Gastrocnemius medialis (tissue), 4 donors: Measurements from ENCODE around the gene PCYT2. TPM values are rescaled to one million over a fixed set of nuclear protein-coding genes. Genes with fewer than 3 reads are reported as not detected.

Experiments used
- ATAC-seq, 2 donors: fragments of 150-250 bp; one replicate each; pipeline ENCODE4 v1.9.1; 2016
- DNase-seq, 2 donors: peaks; one replicate each; pipeline ENCODE4 v3.0.0-alpha.2; 2019
- H3K27ac ChIP-seq, 4 donors: fragments of 200-600 bp; sonication (generic); 1 replicate in 1 of 4; 2 replicates in 3 of 4; pipeline ENCODE4 v1.5.1; 2016 to 2018; ENCODE audit warnings: mild to moderate bottlenecking in 2 of 4, moderate library complexity in 1 of 4
- H3K27me3 ChIP-seq, 3 donors: fragments of 200-600 bp; sonication (generic) in 2 of 3; 1 replicate in 1 of 3; 2 replicates in 2 of 3; pipeline versions ENCODE4 v1.5.1 to v1.6.0; 2016 to 2019; ENCODE audit warnings: mild to moderate bottlenecking in 1 of 3, moderate library complexity in 1 of 3
- H3K36me3 ChIP-seq, 2 donors: fragments of 200-600 bp; sonication (generic) in 1 of 2; one replicate each; pipeline ENCODE4 v1.5.1; 2017 to 2018
- H3K4me1 ChIP-seq, 2 donors: fragments of 200-600 bp; sonication (generic) in 1 of 2; one replicate each; pipeline ENCODE4 v1.5.1; 2016 to 2017; ENCODE audit warnings: mild to moderate bottlenecking in 2 of 2
- H3K4me3 ChIP-seq, 4 donors: fragments of 200-600 bp; sonication (generic) in 3 of 4; 1 replicate in 1 of 4; 2 replicates in 3 of 4; pipeline ENCODE4 v1.5.1; 2016 to 2019; ENCODE audit warnings: mild to moderate bottlenecking in 2 of 4
- H3K9me3 ChIP-seq, 3 donors: fragments of 200-600 bp; sonication (generic) in 2 of 3; 1 replicate in 1 of 3; 2 replicates in 2 of 3; pipeline ENCODE4 v1.5.1; 2016 to 2019
- POLR2A ChIP-seq, 2 donors: fragments of 450-650 bp; IDR thresholded peaks; one replicate each; pipeline ENCODE4 v1.6.1; 2017; ENCODE audit warnings: antibody characterized with exemption in 2 of 2, mild to moderate bottlenecking in 2 of 2, moderate library complexity in 2 of 2
- in situ Hi-C, 4 donors: fragments of 200-750 bp; cut with MboI; loops; one replicate each; pipeline versions ENCODE4 v1.15.0 to v1.8.0; 2017; ENCODE audit warnings: low sequenced_read_pairs in 4 of 4
- intact Hi-C: fragments of 100-400 bp; cut with DNase I; formaldehyde crosslinking; loops from one replicate; pipeline ENCODE4 v1.15.1; 2023; ENCODE audit warnings: low total_unique reads
- total RNA-seq, 4 donors: library from RNA; depleted of rRNA; stranded (reverse); fragments of >200 nt; gene quantifications; one replicate each; pipeline versions ENCODE4 v1.1.0 to v1.2.3, GENCODE V29; 2016
- TF ChIP-seq, protein P1 (sequence below), 5 experiments: fragments of 450-650 bp in 3 of 5; fragments of 200-600 bp in 2 of 5; sonication (generic) in 2 of 5; IDR thresholded peaks in 4 of 5; conservative IDR thresholded peaks in 1 of 5; 1 replicate in 4 of 5; 2 replicates in 1 of 5; pipeline ENCODE4 v1.5.1; 2016 to 2019; ENCODE audit warnings: antibody characterized with exemption in 5 of 5, mild to moderate bottlenecking in 3 of 5, moderate library complexity in 3 of 5

PCYT2 gene
- total RNA-seq, 4 donors from 2014 or later, result 22.6 to 44.8 (median 37.1) TPM

DNA sequence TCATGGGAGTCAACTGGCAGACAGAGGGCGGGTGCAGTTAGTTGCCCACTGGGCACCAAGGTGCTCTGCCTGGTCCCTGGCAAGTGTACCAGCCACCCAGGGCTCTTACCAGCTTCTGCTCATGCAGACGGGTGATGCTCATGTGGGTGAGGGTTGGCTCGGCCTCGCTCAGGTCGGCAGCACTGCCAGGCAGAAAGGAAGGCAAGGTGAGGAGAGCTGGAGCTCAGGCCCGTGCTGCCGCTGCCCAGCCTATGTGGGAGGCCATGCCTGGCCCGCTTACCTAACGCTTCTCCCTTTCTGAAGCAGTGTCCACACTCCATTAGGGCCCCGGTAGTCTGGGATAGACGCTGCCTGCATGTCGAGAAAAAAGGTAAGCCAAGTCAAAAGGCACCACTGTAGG lies 4.1 kb upstream of the PCYT2 start:
- in situ Hi-C loops, result no loop called here

DNA sequence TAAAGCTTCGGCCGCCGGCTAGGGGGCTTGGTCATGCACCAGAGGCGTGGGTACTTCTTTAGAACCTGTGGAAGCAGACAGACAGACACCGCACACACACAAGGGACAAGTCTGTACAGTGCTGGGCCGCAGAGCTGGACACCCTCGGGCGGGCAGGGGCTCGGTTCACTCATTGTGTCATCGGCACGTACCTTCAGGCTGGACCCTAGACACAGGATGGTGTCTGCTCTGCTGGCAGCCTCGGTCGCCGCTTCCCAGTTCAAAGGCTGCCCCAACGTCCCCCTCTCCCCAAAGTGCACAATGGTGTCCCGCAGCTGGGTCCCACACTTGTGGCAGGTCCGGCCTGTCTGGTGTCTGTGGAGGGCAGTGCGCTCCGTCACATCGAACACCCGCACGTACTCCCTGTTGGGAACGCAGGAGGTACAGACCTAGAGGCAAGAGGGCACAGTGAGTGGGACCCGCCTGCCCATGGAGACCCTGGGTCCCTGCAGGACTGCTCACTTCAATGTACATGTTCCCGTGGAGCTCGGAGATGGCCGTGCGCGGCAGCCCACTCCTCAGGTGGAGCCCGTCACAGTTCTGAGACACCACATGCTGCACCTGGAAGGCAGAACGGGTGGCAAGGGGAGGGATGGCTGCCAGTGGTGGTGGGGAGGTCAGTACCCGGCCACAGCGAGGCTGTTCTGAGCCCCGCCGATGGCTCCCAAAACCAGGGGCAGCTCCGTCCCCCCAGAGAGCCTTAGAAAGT lies 3.1 kb upstream of the PCYT2 start:
- H3K36me3 ChIP-seq, result peaks cover 0 to 38% of the 10 kb centered on the region in 2 donors
- peaks cover 31 to 37% of the 10 kb centered on the region in 2 donors for H3K4me1 ChIP-seq
- no peak overlapping the region for H3K4me3 ChIP-seq
- DNase-seq, result no peak
- H3K9me3 ChIP-seq, result no peaks in the 10 kb centered on the region
- no peaks in the 10 kb centered on the region for H3K27me3 ChIP-seq
- no peak for ATAC-seq
- intact Hi-C loops, result loop anchor here (5.0 kb wide), 1 partner anchor 82 kb away; the partner anchor contains the start of gene MCRIP1
- in situ Hi-C loops, result no loop called here
- TF ChIP-seq, protein P1, sequence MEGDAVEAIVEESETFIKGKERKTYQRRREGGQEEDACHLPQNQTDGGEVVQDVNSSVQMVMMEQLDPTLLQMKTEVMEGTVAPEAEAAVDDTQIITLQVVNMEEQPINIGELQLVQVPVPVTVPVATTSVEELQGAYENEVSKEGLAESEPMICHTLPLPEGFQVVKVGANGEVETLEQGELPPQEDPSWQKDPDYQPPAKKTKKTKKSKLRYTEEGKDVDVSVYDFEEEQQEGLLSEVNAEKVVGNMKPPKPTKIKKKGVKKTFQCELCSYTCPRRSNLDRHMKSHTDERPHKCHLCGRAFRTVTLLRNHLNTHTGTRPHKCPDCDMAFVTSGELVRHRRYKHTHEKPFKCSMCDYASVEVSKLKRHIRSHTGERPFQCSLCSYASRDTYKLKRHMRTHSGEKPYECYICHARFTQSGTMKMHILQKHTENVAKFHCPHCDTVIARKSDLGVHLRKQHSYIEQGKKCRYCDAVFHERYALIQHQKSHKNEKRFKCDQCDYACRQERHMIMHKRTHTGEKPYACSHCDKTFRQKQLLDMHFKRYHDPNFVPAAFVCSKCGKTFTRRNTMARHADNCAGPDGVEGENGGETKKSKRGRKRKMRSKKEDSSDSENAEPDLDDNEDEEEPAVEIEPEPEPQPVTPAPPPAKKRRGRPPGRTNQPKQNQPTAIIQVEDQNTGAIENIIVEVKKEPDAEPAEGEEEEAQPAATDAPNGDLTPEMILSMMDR (IDR thresholded peaks at IDR 0.05 in 4 of 5, conservative IDR thresholded peaks at IDR 0.05 in 1 of 5), result no peak
- TF ChIP-seq POLR2A (IDR thresholded peaks at IDR 0.05), result no peak
- H3K27ac ChIP-seq, result no peak overlapping the region

More for the DNA sequence above, 4.1 kb upstream of the PCYT2 start:
- H3K9me3 ChIP-seq, result no peaks in the 10 kb centered on the region
- intact Hi-C loops, result no loop called here
- TF ChIP-seq POLR2A (IDR thresholded peaks at IDR 0.05), result no peak
- TF ChIP-seq, protein P1 (IDR thresholded peaks at IDR 0.05 in 4 of 5, conservative IDR thresholded peaks at IDR 0.05 in 1 of 5), result no peak
- H3K36me3 ChIP-seq, result peaks cover 0 to 39% of the 10 kb centered on the region in 2 donors
- ATAC-seq (no peak), DNase-seq (no peak)
- no peak overlapping the region for H3K4me3 ChIP-seq
- H3K4me1 ChIP-seq, result peaks cover 34 to 42% of the 10 kb centered on the region in 2 donors
- H3K27ac ChIP-seq, result no peak overlapping the region
- H3K27me3 ChIP-seq, result no peaks in the 10 kb centered on the region

GRCh38 chr17:81913394-81914102 lies 2.3 kb upstream of the PCYT2 start:
- Histone ChIP-seq H3K36me3 (peaks cover 0 to 34% of the 10 kb centered on the region in 2 donors), H3K27me3 (no peaks in the 10 kb centered on the region), H3K4me1 (peaks cover 25 to 30% of the 10 kb centered on the region in 2 donors), H3K4me3 (no peak overlapping the region), H3K9me3 (no peaks in the 10 kb centered on the region), H3K27ac (no peak overlapping the region)
- in situ Hi-C loops, result no loop called here
- DNase-seq (no peak), ATAC-seq (no peak)
- TF ChIP-seq POLR2A (IDR thresholded peaks at IDR 0.05), result no peak
- TF ChIP-seq, protein P1 (IDR thresholded peaks at IDR 0.05 in 4 of 5, conservative IDR thresholded peaks at IDR 0.05 in 1 of 5), result no peak
- intact Hi-C loops, result loop anchor here (5.0 kb wide), 1 partner anchor 81 kb away; the partner anchor contains the start of gene MCRIP1

GRCh38 chr17:81912441-81913309 lies 1.5 kb upstream of the PCYT2 start:
- TF ChIP-seq, protein P1 (IDR thresholded peaks at IDR 0.05 in 4 of 5, conservative IDR thresholded peaks at IDR 0.05 in 1 of 5), result no peak
- TF ChIP-seq POLR2A (IDR thresholded peaks at IDR 0.05), result no peak
- intact Hi-C loops, result loop anchor here (5.0 kb wide), 1 partner anchor 80 kb away; the partner anchor contains the start of gene MCRIP1
- peaks cover 21 to 26% of the 10 kb centered on the region in 2 donors for H3K4me1 ChIP-seq
- H3K27ac ChIP-seq, result peak overlapping the region in 2 of 4 donors; percentile 74 to 81
- ATAC-seq (no peak), DNase-seq (no peak)
- H3K36me3 ChIP-seq, result peaks cover 0 to 34% of the 10 kb centered on the region in 2 donors
- H3K9me3 ChIP-seq, result no peaks in the 10 kb centered on the region
- H3K4me3 ChIP-seq, result no peak overlapping the region
- no peaks in the 10 kb centered on the region for H3K27me3 ChIP-seq
- in situ Hi-C loops, result no loop called here
